EH (cell line): ENCODE results near the gene CDIP1.

Experiments
- DNase-seq: peaks from one replicate; pipeline ENCODE4 v3.0.0-alpha.2; 2015; ENCODE audit warnings: low read depth

CDIP1 gene

GRCh38 chr16:4513881-4514280 is 24.7 kb downstream of the CDIP1 start:
- no peak for DNase-seq

GRCh38 chr16:4513086-4513860 is 25.3 kb downstream of the CDIP1 start:
- DNase-seq: no peak

GRCh38 chr16:4512473-4512872 is 26.1 kb downstream of the CDIP1 start:
- no peak for DNase-seq

- peak; percentile 52 for DNase-seq
Measured at GRCh38 chr16:4511441-4512082, 27.0 kb downstream of the CDIP1 start.

- DNase-seq: no peak
Measured at GRCh38 chr16:4510747-4511426, 27.7 kb downstream of the CDIP1 start.

GRCh38 chr16:4510131-4510530 is 28.4 kb downstream of the CDIP1 start:
- DNase-seq: no peak

- no peak for DNase-seq
Measured at GRCh38 chr16:4509420-4509819, 29.2 kb downstream of the CDIP1 start.

GRCh38 chr16:4508806-4509205 is 29.8 kb downstream of the CDIP1 start:
- no peak for DNase-seq

GRCh38 chr16:4507588-4508345 is 30.8 kb downstream of the CDIP1 start:
- no peak for DNase-seq

- DNase-seq: peak; percentile 78
Measured at GRCh38 chr16:4506450-4506849, 32.1 kb downstream of the CDIP1 start.

GRCh38 chr16:4505356-4506147 is 33.0 kb downstream of the CDIP1 start:
- no peak for DNase-seq

- DNase-seq: peak; percentile 65
Measured at GRCh38 chr16:4501071-4501478, 37.5 kb downstream of the CDIP1 start.

- DNase-seq: peak; percentile 90
Measured at GRCh38 chr16:4500272-4500671, 38.3 kb downstream of the CDIP1 start.

- DNase-seq: no peak
Measured at GRCh38 chr16:4499196-4499555, 39.4 kb downstream of the CDIP1 start.

GRCh38 chr16:4498546-4499195 is 39.9 kb downstream of the CDIP1 start:
- no peak for DNase-seq

- DNase-seq: peak; percentile 85
Measured at GRCh38 chr16:4496305-4496704, 42.3 kb downstream of the CDIP1 start.

- no peak for DNase-seq
Measured at GRCh38 chr16:4495766-4496165, 42.8 kb downstream of the CDIP1 start.

GRCh38 chr16:4494746-4495490 is 43.7 kb downstream of the CDIP1 start:
- peak; percentile 90 for DNase-seq

GRCh38 chr16:4491898-4492297 is 46.7 kb downstream of the CDIP1 start:
- no peak for DNase-seq

- peak; percentile 87 for DNase-seq
Measured at GRCh38 chr16:4489030-4489429, 49.5 kb downstream of the CDIP1 start.
